ENCODE results near the gene ORAI3.

Gene ORAI3

DNA sequence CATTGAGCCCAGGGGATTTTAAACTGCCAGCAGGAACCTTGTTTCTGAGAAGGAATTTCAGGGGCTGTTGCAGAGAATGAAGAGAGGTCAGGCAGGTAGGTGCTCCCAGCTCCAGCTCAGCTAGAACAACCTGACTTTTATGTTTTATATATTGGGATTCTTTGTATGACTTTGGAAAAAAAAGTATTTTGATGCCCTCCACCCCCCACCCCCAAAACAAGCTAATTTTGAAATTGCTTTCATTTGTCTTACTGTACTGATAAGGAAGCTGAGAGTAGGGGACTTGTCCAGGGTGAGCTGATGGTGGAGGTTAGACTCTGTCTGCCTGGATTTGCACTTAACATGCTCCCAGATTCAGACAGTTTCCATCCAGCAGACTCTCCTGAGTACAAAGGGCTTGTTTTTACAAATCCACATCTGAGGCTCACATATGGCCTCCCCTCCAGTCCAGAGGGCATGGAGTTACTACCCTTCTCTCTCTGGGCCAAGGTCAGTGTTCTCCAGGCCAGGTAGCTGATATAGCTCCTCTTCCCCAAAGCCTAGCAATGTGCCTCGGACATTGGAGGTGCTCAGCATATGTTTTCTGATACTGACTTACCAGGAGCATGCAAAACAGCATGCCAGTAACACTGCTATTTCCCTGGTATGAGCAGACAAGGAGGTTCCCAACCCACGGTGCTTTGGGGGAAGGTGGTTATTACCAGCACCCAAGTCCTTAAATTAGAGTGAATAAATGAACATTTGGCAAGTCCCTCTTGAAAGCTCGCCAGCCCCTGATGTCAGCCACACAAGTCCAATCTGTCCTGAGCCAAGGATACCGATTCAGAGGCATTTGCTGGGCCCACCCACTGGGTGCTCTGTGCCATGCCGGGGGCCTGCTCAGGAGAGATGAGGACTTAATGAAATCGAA is 50.2 kb downstream of the ORAI3 start:
- TF ChIP-seq, protein P1, sequence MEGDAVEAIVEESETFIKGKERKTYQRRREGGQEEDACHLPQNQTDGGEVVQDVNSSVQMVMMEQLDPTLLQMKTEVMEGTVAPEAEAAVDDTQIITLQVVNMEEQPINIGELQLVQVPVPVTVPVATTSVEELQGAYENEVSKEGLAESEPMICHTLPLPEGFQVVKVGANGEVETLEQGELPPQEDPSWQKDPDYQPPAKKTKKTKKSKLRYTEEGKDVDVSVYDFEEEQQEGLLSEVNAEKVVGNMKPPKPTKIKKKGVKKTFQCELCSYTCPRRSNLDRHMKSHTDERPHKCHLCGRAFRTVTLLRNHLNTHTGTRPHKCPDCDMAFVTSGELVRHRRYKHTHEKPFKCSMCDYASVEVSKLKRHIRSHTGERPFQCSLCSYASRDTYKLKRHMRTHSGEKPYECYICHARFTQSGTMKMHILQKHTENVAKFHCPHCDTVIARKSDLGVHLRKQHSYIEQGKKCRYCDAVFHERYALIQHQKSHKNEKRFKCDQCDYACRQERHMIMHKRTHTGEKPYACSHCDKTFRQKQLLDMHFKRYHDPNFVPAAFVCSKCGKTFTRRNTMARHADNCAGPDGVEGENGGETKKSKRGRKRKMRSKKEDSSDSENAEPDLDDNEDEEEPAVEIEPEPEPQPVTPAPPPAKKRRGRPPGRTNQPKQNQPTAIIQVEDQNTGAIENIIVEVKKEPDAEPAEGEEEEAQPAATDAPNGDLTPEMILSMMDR (IDR thresholded peaks at IDR 0.05; ENCODE audit: low read depth, low read length, missing control alignments), result no peak
- no peak overlapping the region for H3K4me3 ChIP-seq (ENCODE audit: low read depth, low read length)
- DNase-seq (ENCODE audit: low read depth), result no peak

DNA sequence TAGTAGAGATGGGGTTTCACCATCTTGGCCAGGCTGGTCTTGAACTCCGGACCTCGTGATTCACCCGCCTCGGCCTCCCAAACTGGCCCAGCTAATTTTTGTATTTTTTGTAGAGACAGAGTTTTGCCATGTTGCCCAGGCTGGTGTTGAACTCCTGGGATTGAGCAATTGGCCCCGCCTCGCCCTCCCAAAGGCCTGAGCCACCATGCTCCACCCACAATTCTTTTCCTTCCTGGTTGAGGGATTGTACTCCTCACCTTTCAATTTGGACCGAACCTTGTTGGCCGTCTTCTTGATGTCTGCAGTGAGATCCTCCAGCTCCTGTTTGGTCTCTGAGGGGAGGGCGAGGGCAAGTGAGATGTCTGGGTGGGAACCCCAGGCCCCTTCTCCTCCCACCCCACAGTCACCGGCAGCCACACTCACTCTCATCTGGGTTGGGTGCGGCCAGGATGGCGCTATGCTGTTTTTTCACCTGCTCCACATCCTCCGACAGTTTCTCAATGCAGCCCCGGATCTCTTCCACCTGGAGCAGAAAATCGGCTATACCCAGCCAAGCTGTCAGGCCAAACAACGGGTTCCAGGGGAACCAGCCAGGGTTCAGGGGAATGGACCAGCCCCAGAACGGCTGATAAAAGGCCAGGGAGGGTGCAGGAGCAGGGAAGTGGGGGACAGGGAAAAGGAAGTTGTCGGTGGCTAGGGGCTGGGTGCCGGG is 52.0 kb downstream of the ORAI3 start:
- no peak overlapping the region for H3K4me3 ChIP-seq (ENCODE audit: low read depth, low read length)
- TF ChIP-seq, protein P1 (IDR thresholded peaks at IDR 0.05; ENCODE audit: low read depth, low read length, missing control alignments), result no peak
- no peak for DNase-seq (ENCODE audit: low read depth)

DNA sequence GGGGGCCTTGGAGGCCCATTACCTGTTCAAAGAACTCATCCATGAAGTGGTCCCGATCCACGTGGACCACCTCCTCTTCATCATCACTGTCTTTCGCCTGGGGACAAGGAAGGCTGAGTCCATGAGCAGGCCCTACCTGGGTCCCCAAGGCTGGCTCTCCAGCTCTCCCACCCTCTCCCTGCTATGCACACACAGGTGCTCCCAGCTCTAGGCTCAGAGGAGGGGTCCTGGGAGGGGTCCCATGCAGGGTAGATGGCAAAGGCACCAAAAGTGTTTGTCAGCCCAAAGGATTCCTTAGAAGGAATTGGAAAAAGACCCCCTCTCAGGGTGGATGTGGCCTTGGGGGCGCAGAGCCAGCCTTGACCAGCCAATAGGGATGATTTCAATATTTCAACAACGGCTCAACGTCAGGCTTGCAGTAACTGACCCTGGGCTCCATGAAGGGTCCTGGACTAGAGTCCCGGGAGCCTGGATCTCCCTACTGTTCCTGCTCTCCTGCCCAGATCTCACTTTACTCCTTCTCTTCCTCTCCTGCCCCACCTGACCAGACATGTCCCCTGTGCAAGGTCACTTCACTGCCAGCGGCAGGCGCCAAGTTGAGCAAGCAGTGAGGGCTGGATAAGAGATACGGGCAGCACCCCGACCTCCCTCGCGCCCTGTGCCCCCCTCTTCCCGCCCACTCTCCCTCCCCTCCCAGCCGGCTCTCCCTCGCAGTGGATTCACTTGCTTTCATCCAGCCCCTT is 52.8 kb downstream of the ORAI3 start:
- TF ChIP-seq, protein P1 (IDR thresholded peaks at IDR 0.05; ENCODE audit: low read depth, low read length, missing control alignments), result no peak
- DNase-seq (ENCODE audit: low read depth), result no peak
- no peak overlapping the region for H3K4me3 ChIP-seq (ENCODE audit: low read depth, low read length)

DNA sequence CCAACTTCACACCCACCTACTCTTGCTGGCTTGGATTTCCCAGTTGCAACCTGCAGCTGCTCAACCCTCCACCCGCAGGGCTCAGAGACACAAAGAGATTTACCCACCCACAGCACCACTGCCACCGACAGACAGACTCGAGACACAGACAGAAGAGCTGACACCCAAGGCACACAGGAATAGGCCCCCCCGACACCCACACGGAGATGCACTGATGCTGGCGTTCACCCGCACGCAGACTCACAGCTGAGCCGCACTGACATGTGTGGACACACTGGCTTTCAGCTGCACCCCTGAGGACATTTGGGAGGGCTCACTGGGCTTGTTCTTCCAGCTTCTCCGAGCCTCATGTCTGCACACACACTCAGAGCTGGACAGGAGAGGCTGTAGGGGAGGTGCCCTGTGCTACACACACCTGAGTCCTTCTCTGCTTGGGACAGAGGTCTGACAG is 53.4 kb downstream of the ORAI3 start:
- no peak for DNase-seq (ENCODE audit: low read depth)
- H3K4me3 ChIP-seq (ENCODE audit: low read depth, low read length), result no peak overlapping the region
- TF ChIP-seq, protein P1 (IDR thresholded peaks at IDR 0.05; ENCODE audit: low read depth, low read length, missing control alignments), result no peak

DNA sequence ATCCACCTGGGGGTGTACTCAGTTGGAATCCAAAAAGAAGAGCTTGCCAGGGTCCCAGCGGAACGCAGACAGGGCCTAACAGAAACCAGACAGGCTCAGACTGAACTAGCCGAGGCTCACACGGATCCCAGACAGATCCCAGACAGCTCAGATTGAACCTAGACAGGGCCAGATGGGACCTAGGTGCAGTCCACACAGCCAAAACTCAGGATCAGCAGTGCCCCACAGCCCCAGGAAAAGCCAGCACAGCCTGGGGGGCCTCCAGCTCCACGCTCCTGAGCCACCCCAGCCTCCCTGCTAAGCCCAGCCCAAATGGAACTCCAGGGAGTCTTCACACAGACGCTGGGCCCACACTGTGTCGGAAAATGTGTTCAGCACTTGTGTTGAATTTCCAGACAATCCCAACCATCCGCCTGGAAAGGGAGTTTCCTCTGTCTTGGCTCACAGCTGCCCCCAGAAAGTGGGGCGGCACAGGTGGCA is 54.0 kb downstream of the ORAI3 start:
- TF ChIP-seq, protein P1 (IDR thresholded peaks at IDR 0.05; ENCODE audit: low read depth, low read length, missing control alignments), result no peak
- H3K4me3 ChIP-seq (ENCODE audit: low read depth, low read length), result no peak overlapping the region
- no peak for DNase-seq (ENCODE audit: low read depth)

DNA sequence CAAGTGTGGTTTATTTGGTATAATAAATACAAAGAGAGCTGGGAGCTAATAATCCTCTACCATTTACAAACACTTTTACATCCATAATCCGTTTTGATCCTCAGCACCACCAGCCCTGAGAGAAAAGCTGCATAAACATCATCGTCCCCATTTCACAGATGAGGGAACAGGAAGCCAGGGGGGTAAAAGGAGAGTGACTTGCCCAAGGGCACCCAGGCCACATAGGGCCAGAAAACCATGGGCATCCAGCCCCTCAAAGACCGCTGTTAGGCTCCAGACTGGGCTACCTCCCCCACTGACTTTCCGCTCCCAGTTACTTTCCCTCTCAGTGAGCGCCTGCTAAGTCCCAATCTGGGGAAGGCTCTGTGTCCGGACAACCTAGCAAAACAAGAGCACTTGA is 54.9 kb downstream of the ORAI3 start:
- DNase-seq (ENCODE audit: low read depth), result no peak
- H3K4me3 ChIP-seq (ENCODE audit: low read depth, low read length), result no peak overlapping the region
- TF ChIP-seq, protein P1 (IDR thresholded peaks at IDR 0.05; ENCODE audit: low read depth, low read length, missing control alignments), result no peak

Data from GM12864 (cell line).